ENCODE measurements around the gene MAP3K9. TPM values are rescaled to one million over a fixed set of nuclear protein-coding genes. Genes with fewer than 3 reads are reported as not detected.

Gene MAP3K9
- total and polyA plus RNA-seq, 10 of the 15 experiments (the other 5 are each of a cell fraction or from before 2014, with no cell fraction given): 0.48 to 7.9 (median 2.9) TPM

DNA sequence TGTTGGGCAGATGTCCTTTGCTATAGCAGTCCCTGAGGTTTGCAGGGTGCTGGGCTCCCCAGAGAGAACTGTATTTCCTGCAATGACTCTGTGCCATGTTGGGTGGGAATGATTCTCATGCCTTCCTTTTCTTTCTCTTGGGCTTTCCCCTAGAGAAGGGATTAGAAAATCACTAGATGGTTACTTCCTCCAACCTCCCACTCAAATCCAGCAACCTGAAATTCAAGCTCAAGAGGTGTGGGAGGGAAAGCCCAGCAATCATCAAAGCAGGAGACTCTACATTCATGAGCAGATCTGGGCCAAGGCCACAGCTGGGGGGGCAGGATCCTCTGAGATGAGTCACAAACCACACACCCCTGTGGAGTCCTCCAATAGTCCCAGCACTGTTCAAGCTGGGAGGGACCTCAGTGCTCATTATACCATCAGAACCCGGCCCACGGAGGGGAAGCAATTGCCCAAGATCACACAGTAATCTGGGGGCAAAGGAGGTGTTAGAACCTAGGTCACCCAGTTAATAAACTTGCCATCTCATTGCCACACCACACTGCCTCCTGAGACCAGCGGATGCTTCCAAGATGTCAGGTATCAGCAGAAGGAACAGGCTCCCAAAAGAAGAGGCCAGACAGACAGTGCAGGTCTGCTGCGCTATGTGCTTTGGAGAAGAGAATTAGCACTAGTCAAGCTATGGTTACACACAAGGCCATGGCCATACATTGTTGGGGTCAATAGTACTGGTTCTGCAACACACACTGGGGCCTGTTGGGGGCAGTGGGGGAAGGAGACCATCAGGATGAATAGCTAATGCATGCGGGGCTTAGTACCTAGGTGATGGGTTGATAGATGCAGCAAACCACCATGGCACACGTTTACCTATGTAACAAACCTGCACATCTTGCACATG is 101.9 kb downstream of the MAP3K9 start (continued):
- TF ChIP-seq RAD51 (IDR thresholded peaks at IDR 0.05) (0 out of 2 replicates have a peak, but pooled peaks have one; percentile 9), HCFC1 (IDR thresholded peaks at IDR 0.05; ENCODE audit: low read length) (no peak), NFYB (IDR thresholded peaks at IDR 0.05; ENCODE audit: insufficient read depth, low read depth, low read length) (no peak), MEF2B (IDR thresholded peaks at IDR 0.05; ENCODE audit: partially characterized antibody, poor library complexity, severe bottlenecking) (peak; percentile 98), SMC3 (IDR thresholded peaks at IDR 0.05; ENCODE audit: borderline replicate concordance, low read length) (peak; percentile 25; the same call in 1 of the 2 replicates), POU2F2 (IDR thresholded peaks at IDR 0.05; ENCODE audit: borderline replicate concordance, low read depth, low read length) (no peak), SMAD5 (IDR thresholded peaks at IDR 0.05; ENCODE audit: low read depth) (no peak), GABPA (IDR thresholded peaks at IDR 0.05; ENCODE audit: low read depth) (no peak), RUNX3 (IDR thresholded peaks at IDR 0.05; ENCODE audit: low read length) (peak; percentile 92), NBN (IDR thresholded peaks at IDR 0.05) (peak; percentile 65; the same call in 1 of the 2 replicates), NFXL1 (IDR thresholded peaks at IDR 0.05; ENCODE audit: borderline replicate concordance) (no peak), EGR1 (IDR thresholded peaks at IDR 0.05; ENCODE audit: borderline replicate concordance in 1 of 2, low read depth in 2 of 2, low read length in 2 of 2) (peak in 1 of 2 experiments; percentile 69; a peak in 1 of 3 replicates), YBX1 (IDR thresholded peaks at IDR 0.05) (no peak), CBX3 (IDR thresholded peaks at IDR 0.05; ENCODE audit: borderline replicate concordance, low read depth) (no peak), SREBF1 (IDR thresholded peaks at IDR 0.05; ENCODE audit: low read length) (no peak), JUND (IDR thresholded peaks at IDR 0.05; ENCODE audit: low read depth, low read length) (no peak), YY1 (IDR thresholded peaks at IDR 0.05; ENCODE audit: low read depth, low read length) (no peak)
- TF ChIP-seq, protein P1, sequence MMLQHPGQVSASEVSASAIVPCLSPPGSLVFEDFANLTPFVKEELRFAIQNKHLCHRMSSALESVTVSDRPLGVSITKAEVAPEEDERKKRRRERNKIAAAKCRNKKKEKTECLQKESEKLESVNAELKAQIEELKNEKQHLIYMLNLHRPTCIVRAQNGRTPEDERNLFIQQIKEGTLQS (IDR thresholded peaks at IDR 0.05; ENCODE audit: borderline replicate concordance, extremely low read depth, low read depth, low read length): no peak
- TF ChIP-seq, protein P2, sequence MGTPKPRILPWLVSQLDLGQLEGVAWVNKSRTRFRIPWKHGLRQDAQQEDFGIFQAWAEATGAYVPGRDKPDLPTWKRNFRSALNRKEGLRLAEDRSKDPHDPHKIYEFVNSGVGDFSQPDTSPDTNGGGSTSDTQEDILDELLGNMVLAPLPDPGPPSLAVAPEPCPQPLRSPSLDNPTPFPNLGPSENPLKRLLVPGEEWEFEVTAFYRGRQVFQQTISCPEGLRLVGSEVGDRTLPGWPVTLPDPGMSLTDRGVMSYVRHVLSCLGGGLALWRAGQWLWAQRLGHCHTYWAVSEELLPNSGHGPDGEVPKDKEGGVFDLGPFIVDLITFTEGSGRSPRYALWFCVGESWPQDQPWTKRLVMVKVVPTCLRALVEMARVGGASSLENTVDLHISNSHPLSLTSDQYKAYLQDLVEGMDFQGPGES (IDR thresholded peaks at IDR 0.05): no peak
- TF ChIP-seq, protein P3, sequence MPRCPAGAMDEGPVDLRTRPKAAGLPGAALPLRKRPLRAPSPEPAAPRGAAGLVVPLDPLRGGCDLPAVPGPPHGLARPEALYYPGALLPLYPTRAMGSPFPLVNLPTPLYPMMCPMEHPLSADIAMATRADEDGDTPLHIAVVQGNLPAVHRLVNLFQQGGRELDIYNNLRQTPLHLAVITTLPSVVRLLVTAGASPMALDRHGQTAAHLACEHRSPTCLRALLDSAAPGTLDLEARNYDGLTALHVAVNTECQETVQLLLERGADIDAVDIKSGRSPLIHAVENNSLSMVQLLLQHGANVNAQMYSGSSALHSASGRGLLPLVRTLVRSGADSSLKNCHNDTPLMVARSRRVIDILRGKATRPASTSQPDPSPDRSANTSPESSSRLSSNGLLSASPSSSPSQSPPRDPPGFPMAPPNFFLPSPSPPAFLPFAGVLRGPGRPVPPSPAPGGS (IDR thresholded peaks at IDR 0.05; ENCODE audit: borderline replicate concordance, insufficient read depth, low read depth, low read length, poor library complexity, severe bottlenecking): peak; percentile 92
- TF ChIP-seq, protein P4, sequence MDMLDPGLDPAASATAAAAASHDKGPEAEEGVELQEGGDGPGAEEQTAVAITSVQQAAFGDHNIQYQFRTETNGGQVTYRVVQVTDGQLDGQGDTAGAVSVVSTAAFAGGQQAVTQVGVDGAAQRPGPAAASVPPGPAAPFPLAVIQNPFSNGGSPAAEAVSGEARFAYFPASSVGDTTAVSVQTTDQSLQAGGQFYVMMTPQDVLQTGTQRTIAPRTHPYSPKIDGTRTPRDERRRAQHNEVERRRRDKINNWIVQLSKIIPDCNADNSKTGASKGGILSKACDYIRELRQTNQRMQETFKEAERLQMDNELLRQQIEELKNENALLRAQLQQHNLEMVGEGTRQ (IDR thresholded peaks at IDR 0.05; ENCODE audit: borderline replicate concordance, low read depth, low read length): no peak
- TF ChIP-seq, protein P5, sequence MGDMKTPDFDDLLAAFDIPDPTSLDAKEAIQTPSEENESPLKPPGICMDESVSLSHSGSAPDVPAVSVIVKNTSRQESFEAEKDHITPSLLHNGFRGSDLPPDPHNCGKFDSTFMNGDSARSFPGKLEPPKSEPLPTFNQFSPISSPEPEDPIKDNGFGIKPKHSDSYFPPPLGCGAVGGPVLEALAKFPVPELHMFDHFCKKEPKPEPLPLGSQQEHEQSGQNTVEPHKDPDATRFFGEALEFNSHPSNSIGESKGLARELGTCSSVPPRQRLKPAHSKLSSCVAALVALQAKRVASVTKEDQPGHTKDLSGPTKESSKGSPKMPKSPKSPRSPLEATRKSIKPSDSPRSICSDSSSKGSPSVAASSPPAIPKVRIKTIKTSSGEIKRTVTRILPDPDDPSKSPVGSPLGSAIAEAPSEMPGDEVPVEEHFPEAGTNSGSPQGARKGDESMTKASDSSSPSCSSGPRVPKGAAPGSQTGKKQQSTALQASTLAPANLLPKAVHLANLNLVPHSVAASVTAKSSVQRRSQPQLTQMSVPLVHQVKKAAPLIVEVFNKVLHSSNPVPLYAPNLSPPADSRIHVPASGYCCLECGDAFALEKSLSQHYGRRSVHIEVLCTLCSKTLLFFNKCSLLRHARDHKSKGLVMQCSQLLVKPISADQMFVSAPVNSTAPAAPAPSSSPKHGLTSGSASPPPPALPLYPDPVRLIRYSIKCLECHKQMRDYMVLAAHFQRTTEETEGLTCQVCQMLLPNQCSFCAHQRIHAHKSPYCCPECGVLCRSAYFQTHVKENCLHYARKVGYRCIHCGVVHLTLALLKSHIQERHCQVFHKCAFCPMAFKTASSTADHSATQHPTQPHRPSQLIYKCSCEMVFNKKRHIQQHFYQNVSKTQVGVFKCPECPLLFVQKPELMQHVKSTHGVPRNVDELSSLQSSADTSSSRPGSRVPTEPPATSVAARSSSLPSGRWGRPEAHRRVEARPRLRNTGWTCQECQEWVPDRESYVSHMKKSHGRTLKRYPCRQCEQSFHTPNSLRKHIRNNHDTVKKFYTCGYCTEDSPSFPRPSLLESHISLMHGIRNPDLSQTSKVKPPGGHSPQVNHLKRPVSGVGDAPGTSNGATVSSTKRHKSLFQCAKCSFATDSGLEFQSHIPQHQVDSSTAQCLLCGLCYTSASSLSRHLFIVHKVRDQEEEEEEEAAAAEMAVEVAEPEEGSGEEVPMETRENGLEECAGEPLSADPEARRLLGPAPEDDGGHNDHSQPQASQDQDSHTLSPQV (IDR thresholded peaks at IDR 0.05): no peak
